Uterus (tissue), 2 donors: ENCODE results near the gene FGF11.

Experiments
- POLR2A ChIP-seq, 2 donors: fragments of 450-650 bp; IDR thresholded peaks; one replicate each; pipeline ENCODE4 v1.6.1; 2016; ENCODE audit warnings: antibody characterized with exemption in 2 of 2, mild to moderate bottlenecking in 1 of 2, moderate library complexity in 1 of 2
- TF ChIP-seq, protein P1 (sequence below), 4 experiments: fragments of 200-600 bp in 2 of 4; fragments of 450-650 bp in 2 of 4; sonication (generic) in 2 of 4; IDR thresholded peaks; one replicate each; pipeline ENCODE4 v1.5.1; 2016 to 2019; ENCODE audit warnings: antibody characterized with exemption in 4 of 4, mild to moderate bottlenecking in 2 of 4, moderate library complexity in 1 of 4

DNA sequence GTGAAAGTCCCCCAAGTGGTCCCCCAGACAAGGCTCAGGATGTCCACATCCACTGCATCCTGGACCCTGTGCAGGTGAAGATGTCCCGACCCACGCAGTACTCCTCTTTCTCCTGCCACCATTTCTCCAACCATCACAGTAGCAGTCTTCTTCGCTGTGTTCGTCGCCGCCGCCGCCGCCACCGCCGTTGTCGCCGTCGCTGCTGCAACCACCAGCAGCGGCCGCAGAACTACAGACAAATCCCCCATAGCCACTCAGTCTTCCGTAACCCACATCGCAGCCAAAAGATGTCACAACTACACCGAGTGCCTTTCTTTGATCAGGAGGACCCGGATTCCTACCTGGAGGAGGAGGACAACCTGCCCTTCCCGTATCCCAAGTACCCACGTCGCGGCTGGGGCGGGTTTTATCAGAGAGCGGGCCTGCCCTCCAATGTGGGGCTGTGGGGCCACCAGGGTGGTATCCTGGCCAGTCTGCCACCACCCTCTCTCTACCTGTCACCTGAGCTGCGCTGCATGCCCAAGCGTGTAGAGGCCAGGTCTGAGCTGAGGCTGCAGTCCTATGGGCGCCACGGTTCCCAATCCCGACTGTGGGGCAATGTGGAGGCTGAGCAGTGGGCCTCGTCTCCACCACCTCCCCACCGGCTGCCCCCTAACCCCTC lies 13.0 kb upstream of the FGF11 start:
- no peak for TF ChIP-seq POLR2A (IDR thresholded peaks at IDR 0.05)
- TF ChIP-seq, protein P1, sequence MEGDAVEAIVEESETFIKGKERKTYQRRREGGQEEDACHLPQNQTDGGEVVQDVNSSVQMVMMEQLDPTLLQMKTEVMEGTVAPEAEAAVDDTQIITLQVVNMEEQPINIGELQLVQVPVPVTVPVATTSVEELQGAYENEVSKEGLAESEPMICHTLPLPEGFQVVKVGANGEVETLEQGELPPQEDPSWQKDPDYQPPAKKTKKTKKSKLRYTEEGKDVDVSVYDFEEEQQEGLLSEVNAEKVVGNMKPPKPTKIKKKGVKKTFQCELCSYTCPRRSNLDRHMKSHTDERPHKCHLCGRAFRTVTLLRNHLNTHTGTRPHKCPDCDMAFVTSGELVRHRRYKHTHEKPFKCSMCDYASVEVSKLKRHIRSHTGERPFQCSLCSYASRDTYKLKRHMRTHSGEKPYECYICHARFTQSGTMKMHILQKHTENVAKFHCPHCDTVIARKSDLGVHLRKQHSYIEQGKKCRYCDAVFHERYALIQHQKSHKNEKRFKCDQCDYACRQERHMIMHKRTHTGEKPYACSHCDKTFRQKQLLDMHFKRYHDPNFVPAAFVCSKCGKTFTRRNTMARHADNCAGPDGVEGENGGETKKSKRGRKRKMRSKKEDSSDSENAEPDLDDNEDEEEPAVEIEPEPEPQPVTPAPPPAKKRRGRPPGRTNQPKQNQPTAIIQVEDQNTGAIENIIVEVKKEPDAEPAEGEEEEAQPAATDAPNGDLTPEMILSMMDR (IDR thresholded peaks at IDR 0.05), result no peak
